WERI-Rb-1 (cell line): ENCODE results near the gene BICC1.

Source experiments
- DNase-seq: peaks from one replicate; pipeline ENCODE4 v3.0.0-alpha.2; 2020
- H3K27ac ChIP-seq: fragments of 250-450 bp; sonication (Bioruptor Pico); 2 replicates; pipeline ENCODE4 v1.5.1; 2020; ENCODE audit warnings: mild to moderate bottlenecking, moderate library complexity
- H3K27me3 ChIP-seq: fragments of 250-450 bp; sonication (Bioruptor Pico); 2 replicates; pipeline ENCODE4 v1.5.1; 2021; ENCODE audit warnings: mild to moderate bottlenecking, low read depth, moderate library complexity; ENCODE audit not compliant: insufficient read depth, severe bottlenecking
- H3K36me3 ChIP-seq: fragments of 250-450 bp; sonication (Bioruptor Pico); 2 replicates; pipeline ENCODE4 v1.5.1; 2020; ENCODE audit warnings: mild to moderate bottlenecking, moderate library complexity
- H3K4me3 ChIP-seq: 2 replicates; pipeline ENCODE4 v1.5.1; 2011; ENCODE audit warnings: low read depth, mild to moderate bottlenecking, control low read depth, low read length
- H3K9me3 ChIP-seq: fragments of 250-450 bp; sonication (Bioruptor Pico); 2 replicates; pipeline ENCODE4 v1.5.1; 2021; ENCODE audit warnings: mild to moderate bottlenecking, moderate library complexity; ENCODE audit not compliant: severe bottlenecking
- TF ChIP-seq, protein P1 (sequence below): IDR thresholded peaks from 2 replicates; pipeline ENCODE4 v1.5.1; 2011; ENCODE audit warnings: low read depth, mild to moderate bottlenecking, control low read depth, inconsistent platforms, low read length

The BICC1 gene

DNA sequence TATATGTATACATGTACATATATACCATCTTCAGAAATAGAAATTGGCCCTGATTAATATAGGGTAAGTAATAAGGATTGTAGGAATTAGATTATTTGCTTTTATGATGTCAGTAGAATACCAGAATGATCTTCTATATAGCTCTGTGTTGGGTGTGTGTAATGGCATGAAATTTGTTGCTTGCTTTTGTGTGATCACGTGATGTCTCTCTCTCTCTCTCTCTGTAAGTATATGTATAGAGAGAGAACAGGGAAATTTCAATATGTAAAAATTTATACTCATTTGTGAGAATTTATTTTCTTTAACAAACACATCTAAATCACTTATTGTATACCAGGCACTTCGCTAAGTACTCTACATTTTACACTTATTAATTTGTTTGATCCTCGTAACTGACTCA is 272.7 kb downstream of the BICC1 start:
- Histone ChIP-seq H3K4me3 (no peak overlapping the region), H3K27me3 (no peaks in the 10 kb centered on the region), H3K27ac (no peak overlapping the region), H3K9me3 (no peaks in the 10 kb centered on the region), H3K36me3 (no peaks in the 10 kb centered on the region)
- DNase-seq, result no peak
- TF ChIP-seq, protein P1, sequence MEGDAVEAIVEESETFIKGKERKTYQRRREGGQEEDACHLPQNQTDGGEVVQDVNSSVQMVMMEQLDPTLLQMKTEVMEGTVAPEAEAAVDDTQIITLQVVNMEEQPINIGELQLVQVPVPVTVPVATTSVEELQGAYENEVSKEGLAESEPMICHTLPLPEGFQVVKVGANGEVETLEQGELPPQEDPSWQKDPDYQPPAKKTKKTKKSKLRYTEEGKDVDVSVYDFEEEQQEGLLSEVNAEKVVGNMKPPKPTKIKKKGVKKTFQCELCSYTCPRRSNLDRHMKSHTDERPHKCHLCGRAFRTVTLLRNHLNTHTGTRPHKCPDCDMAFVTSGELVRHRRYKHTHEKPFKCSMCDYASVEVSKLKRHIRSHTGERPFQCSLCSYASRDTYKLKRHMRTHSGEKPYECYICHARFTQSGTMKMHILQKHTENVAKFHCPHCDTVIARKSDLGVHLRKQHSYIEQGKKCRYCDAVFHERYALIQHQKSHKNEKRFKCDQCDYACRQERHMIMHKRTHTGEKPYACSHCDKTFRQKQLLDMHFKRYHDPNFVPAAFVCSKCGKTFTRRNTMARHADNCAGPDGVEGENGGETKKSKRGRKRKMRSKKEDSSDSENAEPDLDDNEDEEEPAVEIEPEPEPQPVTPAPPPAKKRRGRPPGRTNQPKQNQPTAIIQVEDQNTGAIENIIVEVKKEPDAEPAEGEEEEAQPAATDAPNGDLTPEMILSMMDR, result no peak

DNA sequence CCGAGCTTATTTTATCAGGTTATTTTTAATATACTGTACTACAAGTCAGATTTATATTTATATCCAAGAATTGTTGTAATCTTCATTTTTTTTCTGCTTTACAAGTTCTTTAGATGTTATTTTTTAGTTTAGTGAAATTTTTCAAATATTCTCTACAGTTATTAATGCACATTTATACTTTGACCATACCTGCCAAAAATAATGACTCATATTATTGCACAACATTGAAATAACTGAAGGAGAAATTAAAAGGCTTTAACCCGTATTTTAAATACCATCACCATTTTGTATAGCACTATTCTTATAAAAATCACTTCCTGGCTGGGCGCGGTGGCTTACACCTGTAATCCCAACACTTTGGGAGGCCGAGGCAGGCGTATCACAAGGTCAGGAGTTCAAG is 278.5 kb downstream of the BICC1 start:
- Histone ChIP-seq H3K4me3 (no peak overlapping the region), H3K27ac (no peak overlapping the region), H3K9me3 (peaks cover 3% of the 10 kb centered on the region), H3K36me3 (no peaks in the 10 kb centered on the region), H3K27me3 (no peaks in the 10 kb centered on the region)
- no peak for DNase-seq
- TF ChIP-seq, protein P1, result no peak

- DNase-seq, result no peak
- no peaks in the 10 kb centered on the region for H3K36me3 ChIP-seq
- H3K27ac ChIP-seq, result no peak overlapping the region
- no peaks in the 10 kb centered on the region for H3K27me3 ChIP-seq
- H3K4me3 ChIP-seq, result no peak overlapping the region
- peaks cover 3% of the 10 kb centered on the region for H3K9me3 ChIP-seq
- TF ChIP-seq, protein P1, result no peak
These were observed 282.9 kb downstream of the BICC1 start for GRCh38 chr10:58795560-58795959.

GRCh38 chr10:58796242-58796641 is 283.6 kb downstream of the BICC1 start:
- Histone ChIP-seq H3K36me3 (no peaks in the 10 kb centered on the region), H3K9me3 (peaks cover 3% of the 10 kb centered on the region), H3K27me3 (no peaks in the 10 kb centered on the region), H3K4me3 (no peak overlapping the region), H3K27ac (no peak overlapping the region)
- DNase-seq, result no peak
- TF ChIP-seq, protein P1, result no peak

DNA sequence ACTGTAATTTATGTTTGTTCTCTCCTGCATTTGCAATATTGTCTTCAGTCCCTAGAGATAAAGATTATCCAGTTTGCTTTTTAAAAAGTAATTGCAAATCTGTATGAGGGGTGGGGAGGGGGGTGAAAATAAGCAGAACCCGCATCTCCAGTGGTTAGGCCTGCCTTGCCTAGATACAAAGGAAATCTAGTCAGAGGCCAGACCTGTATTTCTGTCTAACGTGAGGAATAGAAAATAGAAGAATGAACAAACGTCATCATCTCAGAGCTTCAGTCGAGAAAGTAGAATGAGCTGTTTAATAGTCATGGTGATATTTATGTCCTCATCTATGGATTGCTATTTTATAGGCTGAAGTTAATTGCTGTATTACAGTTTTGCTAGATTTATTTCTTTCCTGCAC is 284.2 kb downstream of the BICC1 start:
- Histone ChIP-seq H3K27ac (no peak overlapping the region), H3K4me3 (no peak overlapping the region), H3K27me3 (no peaks in the 10 kb centered on the region), H3K9me3 (peaks cover 2% of the 10 kb centered on the region), H3K36me3 (no peaks in the 10 kb centered on the region)
- no peak for DNase-seq
- TF ChIP-seq, protein P1, result no peak

GRCh38 chr10:58797356-58797755 is 284.7 kb downstream of the BICC1 start:
- Histone ChIP-seq H3K36me3 (no peaks in the 10 kb centered on the region), H3K9me3 (no peaks in the 10 kb centered on the region), H3K4me3 (no peak overlapping the region), H3K27ac (no peak overlapping the region), H3K27me3 (no peaks in the 10 kb centered on the region)
- TF ChIP-seq, protein P1, result no peak
- DNase-seq, result no peak
